Omental fat pad (tissue), 4 donors: ENCODE data around the gene PDE10A. TPM values are rescaled to one million over a fixed set of nuclear protein-coding genes. Genes with fewer than 3 reads are reported as not detected.

Experiments
- ATAC-seq: fragments of 150-250 bp; one replicate; pipeline ENCODE4 v1.9.1; 2016; ENCODE audit warnings: mild to moderate bottlenecking, moderate library complexity; ENCODE audit not compliant: low FRiP score
- DNase-seq: peaks from one replicate; pipeline ENCODE4 v3.0.0-alpha.2; 2019; ENCODE audit warnings: low spot score
- CTCF ChIP-seq, 3 donors: fragments of 450-650 bp; IDR thresholded peaks; one replicate each; pipeline ENCODE4 v1.5.1; 2016 to 2017; ENCODE audit warnings: antibody characterized with exemption in 3 of 3, mild to moderate bottlenecking in 3 of 3, moderate library complexity in 2 of 3
- total RNA-seq, 4 donors: library from RNA; depleted of rRNA; stranded (reverse); fragments of >200 nt; gene quantifications; one replicate each; pipeline ENCODE4 v1.1.0, GENCODE V29; 2016

Gene PDE10A
- total RNA-seq, 4 donors from 2014 or later = 9.1 to 75.3 (median 15.6) TPM

- TF ChIP-seq CTCF (IDR thresholded peaks at IDR 0.05) = no peak
- no peak for ATAC-seq
- no peak for DNase-seq
These were observed 117.2 kb downstream of the PDE10A start for GRCh38 chr6:165545806-165546205.

GRCh38 chr6:165543781-165544180 lies 119.3 kb downstream of the PDE10A start:
- DNase-seq (no peak), ATAC-seq (no peak)
- no peak for TF ChIP-seq CTCF (IDR thresholded peaks at IDR 0.05)

- no peak for TF ChIP-seq CTCF (IDR thresholded peaks at IDR 0.05)
- no peak for ATAC-seq
These were observed 126.1 kb downstream of the PDE10A start for GRCh38 chr6:165536911-165537310.

GRCh38 chr6:165519316-165519715 lies 143.7 kb downstream of the PDE10A start:
- TF ChIP-seq CTCF (IDR thresholded peaks at IDR 0.05) = no peak
- DNase-seq = no peak
- no peak for ATAC-seq

More at GRCh38 chr6:165536911-165537310, 126.1 kb downstream of the PDE10A start:
- DNase-seq = no peak

GRCh38 chr6:165515963-165516624 lies 146.9 kb downstream of the PDE10A start:
- DNase-seq (no peak), ATAC-seq (peak; percentile 71)
- TF ChIP-seq CTCF (IDR thresholded peaks at IDR 0.05) = no peak

GRCh38 chr6:165514621-165515020 lies 148.4 kb downstream of the PDE10A start:
- DNase-seq (no peak), ATAC-seq (no peak)
- TF ChIP-seq CTCF (IDR thresholded peaks at IDR 0.05) = no peak

- no peak for TF ChIP-seq CTCF (IDR thresholded peaks at IDR 0.05)
- DNase-seq = no peak
These were observed 151.2 kb downstream of the PDE10A start for GRCh38 chr6:165511807-165512206.

More at GRCh38 chr6:165511807-165512206, 151.2 kb downstream of the PDE10A start:
- no peak for ATAC-seq
